Body of pancreas (tissue), 4 donors: ENCODE data around the gene RICTOR. TPM values are rescaled to one million over a fixed set of nuclear protein-coding genes. Genes with fewer than 3 reads are reported as not detected.

Source experiments
- ATAC-seq: fragments of 150-250 bp; one replicate; pipeline ENCODE4 v1.9.1; 2016
- DNase-seq, 4 donors: peaks; one replicate each; pipeline ENCODE4 v3.0.0-alpha.2; 2019
- H3K27ac ChIP-seq, 4 donors: fragments of 200-600 bp; sonication (generic); 1 replicate in 3 of 4; 2 replicates in 1 of 4; pipeline versions ENCODE4 v1.5.1 to v1.6.1; 2016 to 2019; ENCODE audit warnings: mild to moderate bottlenecking in 1 of 4, mixed read lengths in 1 of 4, moderate library complexity in 1 of 4
- H3K27me3 ChIP-seq, 2 donors: fragments of 200-600 bp; sonication (generic); one replicate each; pipeline ENCODE4 v1.6.0; 2016; ENCODE audit warnings: mild to moderate bottlenecking in 1 of 2
- H3K36me3 ChIP-seq, 2 donors: fragments of 200-600 bp; sonication (generic); replicated peaks in 1 of 2; 2 replicates each; pipeline ENCODE4 v1.5.1; 2016; ENCODE audit warnings: low read depth in 2 of 2; ENCODE audit not compliant: insufficient read depth in 1 of 2
- H3K4me1 ChIP-seq: fragments of 200-600 bp; sonication (generic); one replicate; pipeline ENCODE4 v1.6.0; 2016
- H3K4me3 ChIP-seq, 2 donors: fragments of 200-600 bp; sonication (generic); 1 replicate in 1 of 2; 2 replicates in 1 of 2; pipeline ENCODE4 v1.5.1; 2016 to 2019
- H3K9me3 ChIP-seq, 3 donors: fragments of 200-600 bp; sonication (generic); 1 replicate in 2 of 3; 2 replicates in 1 of 3; pipeline ENCODE4 v1.5.1; 2016
- CTCF ChIP-seq, 7 experiments: fragments of 450-650 bp in 4 of 7; fragments of 200-600 bp in 3 of 7; sonication (generic) in 3 of 7; IDR thresholded peaks; one replicate each; pipeline ENCODE4 v1.5.1; 2016 to 2019; ENCODE audit warnings: antibody characterized with exemption in 7 of 7
- POLR2A ChIP-seq, 3 donors: fragments of 450-650 bp; IDR thresholded peaks; one replicate each; pipeline ENCODE4 v1.6.1; 2016; ENCODE audit warnings: antibody characterized with exemption in 3 of 3, mild to moderate bottlenecking in 2 of 3
- whole genome bisulfite sequencing, 2 donors: methylation state at CpG; one replicate each; pipeline ENCODE4 v1.1.5; 2017; 5-methylcytosine and 5-hydroxymethylcytosine counted together
- intact Hi-C: fragments of 100-400 bp; cut with DNase I; formaldehyde crosslinking; loops from one replicate; pipeline ENCODE4 v1.15.1; 2023
- total RNA-seq, 2 donors: library from RNA; depleted of rRNA; stranded (reverse); fragments of >200 nt; gene quantifications; one replicate each; pipeline ENCODE4 v1.1.0, GENCODE V29; 2016

RICTOR gene
- total RNA-seq, 2 donors from 2014 or later = 20.8 to 27.5 TPM

- no peak for ATAC-seq
- no peaks in the 10 kb centered on the region for H3K36me3 ChIP-seq
- peaks cover 27% of the 10 kb centered on the region for H3K4me1 ChIP-seq
- TF ChIP-seq CTCF (IDR thresholded peaks at IDR 0.05) = no peak
- intact Hi-C loops = no loop called here
- H3K27me3 ChIP-seq = no peaks in the 10 kb centered on the region
- H3K4me3 ChIP-seq = no peak overlapping the region
- DNase-seq = no peak
- H3K27ac ChIP-seq = no peak overlapping the region
- H3K9me3 ChIP-seq = peaks cover 0 to 3% (median 0%) of the 10 kb centered on the region in 3 donors
- 49 to 50% methylated on average over 3 of the region's 3 CpGs for WGBS, 2 donors
These were observed 12.1 kb downstream of the RICTOR start for GRCh38 chr5:39062104-39062503.

GRCh38 chr5:39059064-39059463 lies 15.1 kb downstream of the RICTOR start:
- no peak for TF ChIP-seq CTCF (IDR thresholded peaks at IDR 0.05)
- TF ChIP-seq POLR2A (IDR thresholded peaks at IDR 0.05) = no peak
- no peaks in the 10 kb centered on the region for H3K36me3 ChIP-seq
- DNase-seq (no peak), ATAC-seq (no peak)
- H3K4me1 ChIP-seq = peaks cover 52% of the 10 kb centered on the region
- no peak overlapping the region for H3K4me3 ChIP-seq
- H3K9me3 ChIP-seq = no peaks in the 10 kb centered on the region
- no peaks in the 10 kb centered on the region for H3K27me3 ChIP-seq
- H3K27ac ChIP-seq = no peak overlapping the region
- intact Hi-C loops = no loop called here
- 47 to 59% methylated on average over 2 of the region's 2 CpGs for WGBS, 2 donors

- TF ChIP-seq POLR2A (IDR thresholded peaks at IDR 0.05) (no peak), CTCF (IDR thresholded peaks at IDR 0.05) (no peak)
- peak overlapping the region in 1 of 4 donors; percentile 32 for H3K27ac ChIP-seq
- no peak overlapping the region for H3K4me3 ChIP-seq
These were observed 15.8 kb downstream of the RICTOR start for GRCh38 chr5:39058178-39058921.

GRCh38 chr5:39057734-39058133 lies 16.5 kb downstream of the RICTOR start:
- Histone ChIP-seq H3K4me3 (no peak overlapping the region), H3K9me3 (no peaks in the 10 kb centered on the region), H3K27ac (peak overlapping the region in 1 of 4 donors; percentile 32), H3K27me3 (no peaks in the 10 kb centered on the region), H3K4me1 (peaks cover 48% of the 10 kb centered on the region), H3K36me3 (no peaks in the 10 kb centered on the region)
- WGBS, 2 donors = 0 to 2% methylated on average over 2 of the region's 2 CpGs
- intact Hi-C loops = no loop called here
- TF ChIP-seq CTCF (IDR thresholded peaks at IDR 0.05) (no peak), POLR2A (IDR thresholded peaks at IDR 0.05) (no peak)
- DNase-seq (no peak), ATAC-seq (no peak)

More at GRCh38 chr5:39058178-39058921, 15.8 kb downstream of the RICTOR start:
- DNase-seq (no peak), ATAC-seq (no peak)
- Histone ChIP-seq H3K36me3 (no peaks in the 10 kb centered on the region), H3K9me3 (no peaks in the 10 kb centered on the region), H3K27me3 (no peaks in the 10 kb centered on the region), H3K4me1 (peaks cover 52% of the 10 kb centered on the region)
- intact Hi-C loops = no loop called here
- 53 to 54% methylated on average over 2 of the region's 2 CpGs for WGBS, 2 donors
